MCF 10A (cell line): ENCODE results near the gene ZNF783. TPM values are rescaled to one million over a fixed set of nuclear protein-coding genes. Genes with fewer than 3 reads are reported as not detected.
"Not testable (repeated sequence)": the region's sequence is repeated elsewhere in the genome, so short reads cannot be mapped to it uniquely, and the experiment has no call there.

ENCODE experiments used
- BruUV-seq: library from RNA; stranded (reverse); fragments of 400-500 nt; replicated peaks from 2 replicates; lab custom pipeline; 2021; lab: Mats Ljungman, UMichigan
- CTCF ChIA-PET: fragments of 300-600 bp; sonication (Branson Sonifier 250); formaldehyde crosslinking; extraction: SDS; loops from one replicate; lab custom pipeline; 2021; ENCODE audit warnings: antibody characterized with exemption, inconsistent platforms; lab: Yijun Ruan, JAX
- POLR2A ChIA-PET: fragments of 300-600, 350-650 bp; sonication (Branson Sonifier 250); formaldehyde crosslinking; extraction: SDS; loops from one replicate; lab custom pipeline; 2020; ENCODE audit warnings: antibody characterized with exemption, inconsistent platforms; lab: Yijun Ruan, JAX
- DNase-seq: peaks from one replicate; pipeline ENCODE4 v3.0.0-alpha.2; 2018; ENCODE audit not compliant: unreplicated experiment
- H3K27ac Mint-ChIP-seq: one replicate; pipeline ENCODE4 v1.8.0; 2022; ENCODE audit warnings: mild to moderate bottlenecking, low read depth, mixed read lengths; ENCODE audit not compliant: unreplicated experiment
- H3K27me3 Mint-ChIP-seq: one replicate; pipeline ENCODE4 v1.8.0; 2022; ENCODE audit warnings: mixed read lengths; ENCODE audit not compliant: insufficient read depth, unreplicated experiment
- H3K36me3 Mint-ChIP-seq: one replicate; pipeline ENCODE4 v1.8.0; 2022; ENCODE audit warnings: mild to moderate bottlenecking, moderate library complexity, mixed read lengths; ENCODE audit not compliant: insufficient read depth, unreplicated experiment
- H3K4me1 Mint-ChIP-seq: one replicate; pipeline ENCODE4 v1.8.0; 2022; ENCODE audit warnings: mixed read lengths; ENCODE audit not compliant: insufficient read depth, unreplicated experiment
- H3K4me3 Mint-ChIP-seq: one replicate; pipeline ENCODE4 v1.8.0; 2022; ENCODE audit warnings: mild to moderate bottlenecking, moderate library complexity, mixed read lengths; ENCODE audit not compliant: unreplicated experiment
- H3K9me3 Mint-ChIP-seq: one replicate; pipeline ENCODE4 v1.8.0; 2022; ENCODE audit warnings: mixed read lengths; ENCODE audit not compliant: unreplicated experiment
- CTCF ChIP-seq: fragments of 200-600 bp; IDR thresholded peaks from one replicate; pipeline ENCODE4 v1.8.0; 2022; ENCODE audit warnings: antibody characterized with exemption, mild to moderate bottlenecking; ENCODE audit not compliant: unreplicated experiment
- intact Hi-C: fragments of 100-400 bp; cut with micrococcal nuclease; formaldehyde crosslinking; loops from 2 replicates; pipeline ENCODE4 v1.14.1; 2022
- total RNA-seq: library from RNA; stranded (reverse); gene quantifications from 2 replicates; pipeline ENCODE4 v1.2.3, GENCODE V29; 2022

ZNF783 gene
- total RNA-seq, 1 experiment from 2014 or later = 39.5 TPM

GRCh38 chr7:149223761-149224160, 38.2 kb upstream of the ZNF783 start:
- intact Hi-C loops = no loop called here
- ChIA-PET POLR2A (no interaction called here), CTCF (no interaction called here)
- Mint-ChIP-seq H3K27ac (no peak overlapping the region), H3K27me3 (no peaks in the 10 kb centered on the region), H3K4me1 (peaks cover 8% of the 10 kb centered on the region), H3K36me3 (peaks cover 42% of the 10 kb centered on the region), H3K4me3 (no peak overlapping the region), H3K9me3 (no peaks in the 10 kb centered on the region)
- BruUV-seq = no TSS peak
- DNase-seq = no peak
- no peak for TF ChIP-seq CTCF

DNA sequence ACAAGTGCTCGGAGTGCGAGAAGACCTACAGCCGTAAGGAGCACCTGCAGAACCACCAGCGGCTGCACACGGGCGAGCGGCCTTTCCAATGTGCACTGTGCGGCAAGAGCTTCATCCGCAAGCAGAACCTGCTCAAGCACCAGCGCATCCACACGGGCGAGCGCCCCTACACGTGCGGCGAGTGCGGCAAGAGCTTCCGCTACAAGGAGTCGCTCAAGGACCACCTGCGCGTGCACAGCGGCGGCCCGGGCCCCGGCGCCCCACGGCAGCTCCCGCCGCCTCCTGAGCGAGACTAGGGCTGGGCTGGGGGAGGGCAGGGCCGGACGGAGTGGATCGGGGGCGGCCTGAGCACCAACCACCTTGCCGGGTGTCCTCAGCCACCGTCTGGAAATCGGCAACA, 37.6 kb upstream of the ZNF783 start:
- ChIA-PET CTCF (interaction anchor here (0.6 kb wide), 1 partner anchor 650 kb away, joined by 3 read pairs; no protein-coding TSS in a partner anchor), POLR2A (no interaction called here)
- Mint-ChIP-seq H3K27ac (no peak overlapping the region), H3K36me3 (peaks cover 36% of the 10 kb centered on the region), H3K4me3 (no peak overlapping the region), H3K9me3 (no peaks in the 10 kb centered on the region), H3K27me3 (no peaks in the 10 kb centered on the region), H3K4me1 (peaks cover 4% of the 10 kb centered on the region)
- DNase-seq = no peak
- TF ChIP-seq CTCF = no peak
- no TSS peak for BruUV-seq
- intact Hi-C loops = no loop called here

GRCh38 chr7:149225106-149225505, 36.9 kb upstream of the ZNF783 start:
- BruUV-seq = no TSS peak
- ChIA-PET POLR2A (no interaction called here), CTCF (interaction anchor here (0.6 kb wide), 1 partner anchor 1182 kb away, joined by 3 read pairs; no protein-coding TSS in a partner anchor)
- no peak for TF ChIP-seq CTCF
- Mint-ChIP-seq H3K27me3 (no peaks in the 10 kb centered on the region), H3K9me3 (no peaks in the 10 kb centered on the region), H3K36me3 (peaks cover 35% of the 10 kb centered on the region), H3K27ac (no peak overlapping the region), H3K4me1 (no peaks in the 10 kb centered on the region), H3K4me3 (no peak overlapping the region)
- intact Hi-C loops = no loop called here
- no peak for DNase-seq

GRCh38 chr7:149225656-149226055, 36.3 kb upstream of the ZNF783 start:
- Mint-ChIP-seq H3K4me3 (no peak overlapping the region), H3K27me3 (no peaks in the 10 kb centered on the region), H3K4me1 (no peaks in the 10 kb centered on the region), H3K9me3 (no peaks in the 10 kb centered on the region), H3K36me3 (peaks cover 35% of the 10 kb centered on the region), H3K27ac (no peak overlapping the region)
- intact Hi-C loops = no loop called here
- no peak for TF ChIP-seq CTCF
- BruUV-seq = no TSS peak
- POLR2A ChIA-PET = no interaction called here
- no peak for DNase-seq
- CTCF ChIA-PET = interaction anchor here (0.6 kb wide), 1 partner anchor 1181 kb away, joined by 3 read pairs; no protein-coding TSS in a partner anchor

GRCh38 chr7:149226366-149226765, 35.6 kb upstream of the ZNF783 start:
- H3K27ac Mint-ChIP-seq, CTCF ChIA-PET, H3K27me3 Mint-ChIP-seq, H3K9me3 Mint-ChIP-seq, H3K4me3 Mint-ChIP-seq, H3K4me1 Mint-ChIP-seq, BruUV-seq, intact Hi-C loops, DNase-seq: not testable (repeated sequence)
- H3K36me3 Mint-ChIP-seq = peaks cover 29% of the 10 kb centered on the region
- POLR2A ChIA-PET = interaction anchor here (1.0 kb wide), 1 partner anchor 31 kb away, joined by 3 read pairs; the partner anchor contains the start of gene ZNF282
